HepG2 (cell line): Measurements from ENCODE around the gene FAIM2. TPM values are rescaled to one million over a fixed set of nuclear protein-coding genes. Genes with fewer than 3 reads are reported as not detected.

Experiments
- FOSL2 ChIP-seq: sonication (generic); formaldehyde crosslinking; IDR thresholded peaks from 2 replicates; pipeline ENCODE4 v1.4.0; 2020; ENCODE audit warnings: missing genetic modification reagents
- NFAT5 ChIP-seq: sonication (generic); formaldehyde crosslinking; IDR thresholded peaks from 2 replicates; pipeline ENCODE4 v1.4.0; 2020; ENCODE audit warnings: missing genetic modification reagents
- PAXIP1 ChIP-seq: sonication (generic); formaldehyde crosslinking; conservative IDR thresholded peaks from 2 replicates; pipeline ENCODE4 v1.4.0; 2020; ENCODE audit warnings: mild to moderate bottlenecking, missing genetic modification reagents, moderate library complexity
- RNF219 ChIP-seq: sonication (generic); formaldehyde crosslinking; IDR thresholded peaks from 2 replicates; pipeline ENCODE4 v1.5.0; 2020; ENCODE audit warnings: mild to moderate bottlenecking, missing genetic modification reagents
- SNAPC4 ChIP-seq: sonication (generic); formaldehyde crosslinking; IDR thresholded peaks from 2 replicates; pipeline ENCODE4 v1.4.0; 2020; ENCODE audit warnings: mild to moderate bottlenecking, missing genetic modification reagents
- ZNF432 ChIP-seq: sonication (generic); formaldehyde crosslinking; IDR thresholded peaks from 2 replicates; pipeline ENCODE4 v1.5.0; 2020; ENCODE audit warnings: missing genetic modification reagents, mild to moderate bottlenecking, borderline replicate concordance
- ZNF615 ChIP-seq: sonication (generic); formaldehyde crosslinking; IDR thresholded peaks from 2 replicates; pipeline ENCODE4 v1.5.0; 2020; ENCODE audit warnings: mild to moderate bottlenecking, missing genetic modification reagents, borderline replicate concordance
- polyA plus RNA-seq, 8 experiments: library from polyadenylated mRNA; depleted of rRNA in 3 of 8; stranded (reverse) in 7 of 8; unstranded in 1 of 8; fragments of >200 nt; fragmentation: Illumina TruSeq in 4 of 8; extraction: Trizol in 4 of 8; gene quantifications; 2 replicates each; pipeline versions ENCODE4 v1.2.1 to v1.2.3, GENCODE V29; 2011 to 2016; ENCODE audit warnings: low read depth in 4 of 8, missing spikeins in 1 of 8, mixed read lengths in 1 of 8; ENCODE audit not compliant: insufficient read depth in 1 of 8
- total RNA-seq, 5 experiments: library from RNA; depleted of rRNA; stranded (reverse); fragments of >200 nt; fragmentation: Illumina TruSeq; extraction: Trizol; gene quantifications; 2 replicates each; pipeline ENCODE4 v1.2.3, GENCODE V29; 2016; ENCODE audit warnings: low read depth in 1 of 5
- TF ChIP-seq, protein P1 (sequence below): sonication (generic); formaldehyde crosslinking; IDR thresholded peaks from 2 replicates; pipeline ENCODE4 v1.4.0; 2020; ENCODE audit warnings: mild to moderate bottlenecking, low read depth, missing genetic modification reagents

The FAIM2 gene
- total and polyA plus RNA-seq, 2 of the 13 experiments (the other 11 are each of a cell fraction or from before 2014, with no cell fraction given) = not detected

DNA sequence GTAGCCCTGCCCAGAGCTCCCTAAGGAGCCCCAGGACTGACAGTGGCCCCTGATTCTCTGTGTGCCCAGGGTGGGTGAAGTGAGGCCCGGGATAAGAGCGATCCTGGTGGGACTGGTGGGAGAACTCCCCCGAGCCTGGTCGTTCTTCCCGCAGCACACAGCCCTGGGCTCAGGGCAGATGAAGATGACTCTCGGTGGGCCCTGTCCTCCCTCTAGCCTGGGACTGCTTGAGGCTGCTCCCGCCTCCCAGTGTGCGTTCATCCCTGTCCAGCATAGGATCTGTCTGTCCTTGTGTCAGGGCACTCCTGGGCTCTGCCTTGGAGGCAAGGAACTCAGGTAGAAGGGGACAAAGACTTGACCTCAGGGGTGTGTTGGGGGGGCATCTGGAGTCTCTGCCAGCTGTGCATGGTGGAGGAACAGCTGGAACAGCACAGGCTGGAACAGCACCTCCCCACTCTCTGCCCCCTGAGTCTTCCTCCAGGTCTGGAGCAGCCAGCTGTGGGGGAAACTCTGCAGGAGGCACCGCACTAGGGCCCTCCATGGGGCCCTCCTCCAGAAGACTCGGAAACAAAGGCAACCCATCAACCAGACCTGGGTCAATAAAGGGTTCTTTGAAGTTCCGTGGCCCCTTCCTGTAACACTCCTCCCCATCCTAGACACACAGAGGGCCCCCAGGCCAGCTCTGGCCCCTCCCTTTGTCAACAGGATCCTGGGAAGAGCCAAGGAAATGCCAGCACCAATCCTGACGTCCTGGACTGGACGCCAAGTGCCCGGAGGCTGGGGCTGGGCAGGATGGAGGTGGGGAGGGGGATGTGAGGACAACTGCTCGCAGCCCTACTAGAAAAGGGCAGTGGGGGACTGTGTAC, 15.9 kb downstream of the FAIM2 start (continued):
- TF ChIP-seq NFAT5 (CRISPR knock-in tag) (no peak), ZNF432 (CRISPR knock-in tag) (no peak), FOSL2 (no peak), PAXIP1 (peak; percentile 70), SNAPC4 (CRISPR knock-in tag) (no peak), ZNF615 (no peak), RNF219 (no peak)
- TF ChIP-seq, protein P1, sequence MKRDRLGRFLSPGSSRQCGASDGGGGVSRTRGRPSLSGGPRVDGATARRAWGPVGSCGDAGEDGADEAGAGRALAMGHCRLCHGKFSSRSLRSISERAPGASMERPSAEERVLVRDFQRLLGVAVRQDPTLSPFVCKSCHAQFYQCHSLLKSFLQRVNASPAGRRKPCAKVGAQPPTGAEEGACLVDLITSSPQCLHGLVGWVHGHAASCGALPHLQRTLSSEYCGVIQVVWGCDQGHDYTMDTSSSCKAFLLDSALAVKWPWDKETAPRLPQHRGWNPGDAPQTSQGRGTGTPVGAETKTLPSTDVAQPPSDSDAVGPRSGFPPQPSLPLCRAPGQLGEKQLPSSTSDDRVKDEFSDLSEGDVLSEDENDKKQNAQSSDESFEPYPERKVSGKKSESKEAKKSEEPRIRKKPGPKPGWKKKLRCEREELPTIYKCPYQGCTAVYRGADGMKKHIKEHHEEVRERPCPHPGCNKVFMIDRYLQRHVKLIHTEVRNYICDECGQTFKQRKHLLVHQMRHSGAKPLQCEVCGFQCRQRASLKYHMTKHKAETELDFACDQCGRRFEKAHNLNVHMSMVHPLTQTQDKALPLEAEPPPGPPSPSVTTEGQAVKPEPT (CRISPR knock-in tag) = no peak
